ENCODE data around the gene KLHL22.
"Not testable (repeated sequence)": the region's sequence is repeated elsewhere in the genome, so short reads cannot be mapped to it uniquely, and the experiment has no call there.

KLHL22 gene

GRCh38 chr22:20523086-20523983 is 27.7 kb upstream of the KLHL22 start:
- peak; percentile 65 for DNase-seq

- no peak for DNase-seq
Measured at GRCh38 chr22:20522134-20523004, 26.8 kb upstream of the KLHL22 start.

- DNase-seq, result peak; percentile 70
Measured at GRCh38 chr22:20520093-20520511, 24.5 kb upstream of the KLHL22 start.

- DNase-seq, result no peak
Measured at GRCh38 chr22:20519558-20519957, 24.0 kb upstream of the KLHL22 start.

GRCh38 chr22:20517841-20518592 is 22.4 kb upstream of the KLHL22 start:
- DNase-seq, result no peak

GRCh38 chr22:20517422-20517821 is 21.8 kb upstream of the KLHL22 start:
- no peak for DNase-seq

GRCh38 chr22:20516399-20516798 is 20.8 kb upstream of the KLHL22 start:
- no peak for DNase-seq

GRCh38 chr22:20514658-20515406 is 19.2 kb upstream of the KLHL22 start:
- DNase-seq, result peak; percentile 88

GRCh38 chr22:20511578-20512229 is 16.1 kb upstream of the KLHL22 start:
- DNase-seq, result no peak

- no peak for DNase-seq
Measured at GRCh38 chr22:20510811-20511577, 15.4 kb upstream of the KLHL22 start.

GRCh38 chr22:20509344-20510047 is 13.9 kb upstream of the KLHL22 start:
- peak; percentile 87 for DNase-seq

GRCh38 chr22:20508815-20509271 is 13.2 kb upstream of the KLHL22 start:
- DNase-seq, result no peak

GRCh38 chr22:20508067-20508755 is 12.6 kb upstream of the KLHL22 start:
- not testable (repeated sequence) for DNase-seq

- DNase-seq, result peak; percentile 88
Measured at GRCh38 chr22:20507253-20508066, 11.9 kb upstream of the KLHL22 start, which contains the start of gene MED15. TSS of gene MED15 (plus strand) at chr22:20507610. CDS start at chr22:20507679, 69 bp downstream.

GRCh38 chr22:20506543-20507252 is 11.1 kb upstream of the KLHL22 start:
- no peak for DNase-seq

GRCh38 chr22:20504293-20504922 is 8.8 kb upstream of the KLHL22 start:
- peak; percentile 70 for DNase-seq

- no peak for DNase-seq
Measured at GRCh38 chr22:20503816-20504215, 8.2 kb upstream of the KLHL22 start.
